ENCODE measurements around the gene GNG13. TPM values are rescaled to one million over a fixed set of nuclear protein-coding genes. Genes with fewer than 3 reads are reported as not detected.
"Not testable (repeated sequence)": the region's sequence is repeated elsewhere in the genome, so short reads cannot be mapped to it uniquely, and the experiment has no call there.

GNG13 gene
- total RNA-seq = not detected

- DNase-seq (ENCODE audit: low spot score) = no peak
Observed at GRCh38 chr16:799948-800833, at the start of gene GNG13. Gene GNG13, minus strand, starts transcription at chr16:800734. Its CDS starts 1,657 bp downstream, at chr16:799077.

DNA sequence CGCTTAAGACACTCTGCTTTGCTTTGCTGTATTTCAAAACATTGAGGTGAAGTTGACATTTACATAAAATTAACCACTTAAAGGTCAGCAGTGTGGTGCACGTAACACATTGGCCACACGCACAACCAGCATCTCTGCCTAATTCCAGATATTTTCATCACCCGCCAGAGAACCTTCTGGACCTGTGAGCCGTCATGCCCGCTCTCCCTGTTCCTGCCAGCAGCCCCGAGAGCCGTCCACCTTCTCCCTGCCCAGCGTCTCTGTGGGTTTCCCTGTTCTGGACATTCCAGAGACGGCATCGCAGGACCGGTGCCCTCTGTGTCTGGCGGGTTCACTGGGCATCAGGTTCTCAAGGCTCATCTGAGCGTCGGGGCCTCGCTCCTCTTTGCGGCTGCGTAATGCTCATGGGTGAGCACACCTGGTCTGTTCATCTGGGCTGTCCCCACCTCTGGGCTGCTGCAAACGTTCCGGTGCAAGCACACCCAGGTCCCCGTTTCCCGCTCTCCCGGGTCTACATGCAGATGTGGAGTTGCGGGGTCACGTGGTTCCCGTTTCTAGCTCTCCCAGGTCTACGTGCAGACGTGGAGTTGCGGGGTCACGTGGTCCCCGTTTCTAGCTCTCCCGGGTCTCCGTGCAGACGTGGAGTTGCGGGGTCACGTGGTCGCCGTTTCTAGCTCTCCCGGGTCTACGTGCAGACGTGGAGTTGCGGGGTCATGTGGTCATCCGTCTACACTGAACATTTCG is 48.1 kb upstream of the GNG13 start:
- no peak for DNase-seq (ENCODE audit: low spot score)

DNA sequence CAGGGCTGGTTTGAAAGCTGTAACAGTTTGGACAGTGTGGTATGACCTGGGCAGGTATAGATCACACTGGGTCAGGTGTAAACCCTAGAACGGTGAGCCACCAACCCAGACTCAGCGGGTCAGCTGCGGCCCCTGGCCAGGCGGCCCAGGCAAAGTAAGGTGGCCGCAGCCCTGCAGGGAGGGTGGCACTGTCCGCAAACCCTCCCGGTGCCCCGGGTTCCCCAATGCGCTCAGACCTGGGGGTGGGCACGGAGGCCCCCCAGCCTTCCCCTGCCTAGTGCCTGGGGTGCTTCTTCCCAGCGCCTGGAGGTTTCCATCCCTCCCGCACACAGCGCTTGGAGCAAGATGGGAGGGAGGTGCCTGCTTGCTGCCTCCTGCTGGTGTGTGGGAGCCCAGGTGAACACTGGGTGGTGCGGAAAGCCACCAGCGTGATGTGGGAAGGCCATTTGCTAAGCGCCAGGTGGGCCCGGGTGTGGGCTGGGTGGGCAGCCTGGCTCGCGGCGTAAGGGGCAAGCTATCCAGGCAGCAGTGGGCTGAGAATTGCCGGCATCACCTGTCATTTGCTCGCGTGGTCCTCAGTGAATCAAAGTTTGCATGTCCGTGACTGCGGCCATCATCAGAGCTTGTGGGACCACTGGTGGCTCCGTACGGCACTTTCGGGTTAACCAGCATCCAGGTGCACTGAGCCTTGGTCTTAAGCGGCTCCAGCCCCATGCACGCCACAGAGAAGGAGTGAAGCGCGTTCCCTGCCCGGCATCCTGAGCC is 47.3 kb upstream of the GNG13 start:
- DNase-seq (ENCODE audit: low spot score) = no peak

DNA sequence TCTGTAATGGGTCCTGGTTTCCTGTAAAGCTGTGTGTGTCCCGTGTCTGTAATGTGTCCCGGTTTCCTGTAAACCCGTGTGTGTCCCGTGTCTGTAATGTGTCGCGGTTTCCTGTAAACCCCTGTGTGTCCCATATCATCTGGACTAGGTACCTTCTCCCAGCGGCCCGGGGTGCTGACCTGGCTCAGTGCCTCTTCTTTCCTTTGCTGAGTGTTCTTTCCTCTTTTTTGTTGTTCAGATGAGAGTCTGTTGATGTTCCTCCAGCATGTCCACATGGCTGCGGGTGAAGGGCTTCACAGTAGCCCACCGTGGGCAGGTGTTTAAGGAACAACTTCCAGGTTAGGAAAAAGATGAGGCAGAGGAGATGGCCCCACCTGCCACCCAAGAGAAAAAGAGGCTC is 46.6 kb upstream of the GNG13 start:
- DNase-seq (ENCODE audit: low spot score) = no peak

GRCh38 chr16:845351-845745 is 44.8 kb upstream of the GNG13 start:
- no peak for DNase-seq (ENCODE audit: low spot score)

GRCh38 chr16:844638-845350 is 44.3 kb upstream of the GNG13 start:
- DNase-seq (ENCODE audit: low spot score) = no peak

DNA sequence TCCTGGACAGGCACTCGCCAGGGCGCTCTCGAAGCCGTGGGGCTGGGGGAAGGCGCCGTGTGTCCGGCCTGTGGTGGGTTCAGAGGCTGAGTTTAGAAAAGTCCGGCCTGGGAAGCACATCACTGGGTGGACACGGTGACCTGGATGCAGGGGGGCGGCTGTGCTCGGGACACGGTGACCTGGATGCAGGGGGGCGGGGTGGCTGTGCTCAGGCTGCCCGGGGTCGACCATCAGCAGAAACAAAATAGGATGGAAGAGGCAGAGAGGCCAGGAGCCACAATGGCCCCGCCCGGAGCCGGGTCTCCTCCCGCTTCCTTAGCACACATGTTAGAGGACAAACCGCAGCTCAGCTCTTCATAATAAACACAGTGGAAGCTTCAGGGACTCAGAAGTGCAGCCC is 43.2 kb upstream of the GNG13 start:
- no peak for DNase-seq (ENCODE audit: low spot score)

DNA sequence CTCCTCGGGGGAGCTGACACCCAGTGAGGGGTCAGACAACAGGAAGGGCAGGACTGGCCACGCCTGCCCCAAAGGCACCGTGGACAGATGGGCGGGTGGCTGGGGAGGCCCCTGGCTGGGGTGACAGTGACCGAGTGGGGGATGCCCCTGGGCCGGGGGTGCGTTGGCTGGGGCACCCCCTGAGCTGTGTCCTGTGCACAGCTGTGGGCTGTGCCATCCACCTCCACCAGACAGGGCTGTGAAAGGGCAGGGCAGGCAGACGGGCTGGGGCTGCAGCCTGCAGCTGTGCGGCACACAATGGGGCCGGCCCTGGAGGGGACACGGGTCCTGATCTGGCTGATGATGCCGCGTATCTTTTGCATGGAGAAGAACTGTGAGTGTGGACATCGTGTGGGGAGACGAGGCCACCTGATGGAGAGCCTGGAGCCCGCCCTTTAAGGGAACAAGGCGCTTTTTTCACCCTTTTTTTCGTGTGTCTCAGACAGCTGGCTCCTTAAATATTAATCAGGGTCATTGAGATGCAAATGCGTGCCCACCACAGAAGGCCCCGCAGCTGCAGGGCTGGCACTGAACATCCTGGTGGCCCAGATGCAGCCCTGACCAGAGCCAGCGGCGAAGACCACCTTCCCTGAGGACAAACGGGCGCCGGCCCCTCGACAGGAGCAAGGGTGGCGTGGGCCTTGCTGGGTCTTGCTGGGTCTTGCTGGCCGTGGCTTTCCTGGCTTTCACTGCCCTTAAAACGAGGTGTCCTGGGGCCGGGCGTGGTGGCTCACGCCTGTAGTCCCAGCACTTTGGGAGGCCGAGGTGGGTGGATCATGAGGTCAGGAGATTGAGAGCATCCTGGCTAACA is 42.4 kb upstream of the GNG13 start:
- DNase-seq (ENCODE audit: low spot score) = no peak

GRCh38 chr16:842061-842476 is 41.5 kb upstream of the GNG13 start:
- DNase-seq (ENCODE audit: low spot score) = no peak

GRCh38 chr16:841455-842060 is 41.0 kb upstream of the GNG13 start:
- DNase-seq (ENCODE audit: low spot score) = no peak

- no peak for DNase-seq (ENCODE audit: low spot score)
Observed at GRCh38 chr16:840561-841454, 40.3 kb upstream of the GNG13 start.

GRCh38 chr16:839643-840408 is 39.3 kb upstream of the GNG13 start:
- no peak for DNase-seq (ENCODE audit: low spot score)

- no peak for DNase-seq (ENCODE audit: low spot score)
Observed at GRCh38 chr16:838741-839140, 38.2 kb upstream of the GNG13 start.

DNA sequence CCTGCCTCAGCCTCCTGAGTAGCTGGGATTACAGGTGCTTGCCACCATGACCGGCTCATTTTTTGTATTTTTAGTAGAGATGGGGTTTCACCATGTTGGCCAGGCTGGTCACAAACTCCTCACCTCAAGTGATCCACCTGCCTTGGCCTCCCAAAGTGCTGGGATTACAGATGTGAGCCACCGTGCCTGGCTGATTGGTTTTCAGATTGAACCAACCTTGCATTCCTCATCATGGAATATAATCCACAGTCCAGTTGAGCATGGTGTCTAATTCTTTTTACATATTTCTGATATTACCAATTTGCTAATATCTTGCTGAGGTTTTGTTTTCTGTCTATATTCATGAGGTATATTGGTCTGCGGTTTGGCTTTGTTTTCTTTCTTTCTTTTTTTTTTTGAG is 36.3 kb upstream of the GNG13 start:
- not testable (repeated sequence) for DNase-seq (ENCODE audit: low spot score)

DNA sequence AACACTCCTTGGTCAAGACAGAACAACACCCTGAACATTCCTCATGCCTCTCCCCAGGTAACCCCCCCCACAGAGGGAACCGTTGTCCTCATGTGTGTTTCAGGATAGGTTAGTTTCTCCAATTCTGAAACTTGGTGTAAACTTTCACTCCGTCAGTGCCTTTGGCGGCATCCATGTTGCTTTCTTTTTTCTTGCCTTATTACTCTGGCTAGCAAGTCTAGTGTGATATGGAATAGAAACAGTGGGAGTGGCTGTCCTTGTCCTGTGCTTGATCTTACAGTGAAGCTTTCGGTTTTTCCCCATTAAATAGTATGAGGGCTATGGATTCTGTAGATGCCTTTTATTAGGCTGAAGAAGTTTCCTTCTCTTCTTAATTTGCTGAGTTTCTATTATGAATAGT is 35.7 kb upstream of the GNG13 start:
- no peak for DNase-seq (ENCODE audit: low spot score)

DNA sequence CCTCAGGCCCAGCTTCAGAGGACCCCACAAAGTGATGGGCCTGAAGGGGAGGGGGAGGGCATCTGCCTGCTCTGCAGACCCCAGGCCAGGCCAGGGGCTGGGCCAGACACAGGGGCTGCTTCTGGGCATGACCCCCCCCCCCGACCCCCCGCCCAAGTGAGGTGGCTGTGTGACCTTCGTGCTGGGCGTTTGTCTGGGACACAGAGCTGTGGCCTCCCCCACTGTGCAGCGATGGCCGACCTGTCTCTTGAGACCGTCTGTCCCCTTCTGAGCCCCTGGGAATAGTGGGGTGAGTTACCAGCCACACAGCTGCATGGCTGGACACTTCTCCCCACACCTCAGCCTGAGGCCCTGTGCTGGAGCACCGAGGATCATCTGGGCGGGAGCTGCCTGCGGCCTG is 34.8 kb upstream of the GNG13 start:
- no peak for DNase-seq (ENCODE audit: low spot score)

DNA sequence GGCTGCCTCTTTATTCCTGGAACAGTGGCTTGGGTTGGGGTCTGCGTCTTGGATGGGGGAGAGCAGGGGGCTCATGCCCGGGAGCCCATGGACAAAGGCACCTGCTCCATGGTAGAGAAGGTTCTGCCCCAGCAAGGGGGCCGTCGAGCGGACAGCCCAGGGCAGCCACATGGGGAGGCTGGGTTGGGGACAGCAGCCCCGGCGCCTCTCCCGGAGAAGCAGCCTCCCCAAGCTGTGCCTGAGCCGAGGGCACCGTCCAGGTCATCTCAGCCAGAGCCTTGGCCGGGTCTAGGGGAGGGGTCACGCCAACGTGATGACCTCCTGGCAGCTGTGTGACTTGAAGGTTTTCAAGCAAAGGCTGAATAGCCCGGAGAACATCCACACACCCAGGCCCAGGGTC is 32.9 kb upstream of the GNG13 start:
- DNase-seq (ENCODE audit: low spot score) = no peak

GRCh38 chr16:832652-833336 is 32.3 kb upstream of the GNG13 start:
- DNase-seq (ENCODE audit: low spot score) = no peak

Measured in mucosa of gallbladder (tissue), 1 donor.